ENCODE results near the gene LRRFIP1. TPM values are rescaled to one million over a fixed set of nuclear protein-coding genes. Genes with fewer than 3 reads are reported as not detected.

Gene LRRFIP1
- total and polyA plus RNA-seq, 2 of the 13 experiments (the other 11 are each of a cell fraction or from before 2014, with no cell fraction given) = 15.9 to 40.5 TPM

- TF ChIP-seq IKZF5 (CRISPR knock-in tag; IDR thresholded peaks at IDR 0.05) (no peak; the same call in 1 of the 2 replicates), ZNF281 (CRISPR knock-in tag; IDR thresholded peaks at IDR 0.05; ENCODE audit: borderline replicate concordance) (no peak), TARDBP (CRISPR knock-in tag; IDR thresholded peaks at IDR 0.05) (peak; percentile 55; the same call in 1 of the 2 replicates), SALL1 (CRISPR knock-in tag; IDR thresholded peaks at IDR 0.05) (peak; percentile 72), SMYD3 (CRISPR knock-in tag; IDR thresholded peaks at IDR 0.05) (no peak), SRSF4 (IDR thresholded peaks at IDR 0.05; ENCODE audit: low read depth, low read length, poor library complexity, severe bottlenecking) (no peak), ZNF207 (IDR thresholded peaks at IDR 0.05; ENCODE audit: borderline replicate concordance) (no peak), MIER3 (CRISPR knock-in tag; IDR thresholded peaks at IDR 0.05; ENCODE audit: borderline replicate concordance) (peak; percentile 28; the same call in 1 of the 2 replicates), HOXA3 (CRISPR knock-in tag; IDR thresholded peaks at IDR 0.05) (no peak), ZNF275 (CRISPR knock-in tag; IDR thresholded peaks at IDR 0.05; ENCODE audit: borderline replicate concordance) (no peak), ZFP37 (CRISPR knock-in tag; IDR thresholded peaks at IDR 0.05; ENCODE audit: borderline replicate concordance) (no peak), ATRX (CRISPR knock-in tag; IDR thresholded peaks at IDR 0.05; ENCODE audit: borderline replicate concordance) (no peak), ZNF530 (CRISPR knock-in tag; IDR thresholded peaks at IDR 0.05; ENCODE audit: low read depth) (no peak), ZBTB8A (CRISPR knock-in tag; IDR thresholded peaks at IDR 0.05; ENCODE audit: borderline replicate concordance, low read depth) (no peak), ZNF234 (CRISPR knock-in tag; conservative IDR thresholded peaks at IDR 0.05) (no peak), ZBTB26 (CRISPR knock-in tag; IDR thresholded peaks at IDR 0.05; ENCODE audit: borderline replicate concordance) (no peak), ZNF205 (CRISPR knock-in tag; IDR thresholded peaks at IDR 0.05) (0 out of 2 replicates have a peak, but pooled peaks have one; percentile 19), ZNF556 (CRISPR knock-in tag; IDR thresholded peaks at IDR 0.05; ENCODE audit: borderline replicate concordance) (no peak), MTF1 (CRISPR knock-in tag; IDR thresholded peaks at IDR 0.05) (no peak), ZNF34 (CRISPR knock-in tag; IDR thresholded peaks at IDR 0.05; ENCODE audit: borderline replicate concordance) (no peak), ATF3 (CRISPR knock-in tag; IDR thresholded peaks at IDR 0.05) (no peak), MEF2D (CRISPR knock-in tag; IDR thresholded peaks at IDR 0.05) (peak; percentile 58; the same call in 1 of the 2 replicates)
These were observed 46.0 kb downstream of the LRRFIP1 start (continued) for GRCh38 chr2:237673130-237674001.

Measured in HepG2 (cell line).